GM08714 (cell line): ENCODE data around the gene OR10A4.

Experiments
- H3K4me3 ChIP-seq: fragments of 200-500 bp; sonication (Bioruptor generic); 2 replicates; pipeline ENCODE4 v1.5.1; 2014; ENCODE audit warnings: mild to moderate bottlenecking, low read length, inconsistent platforms
- ZNF274 ChIP-seq: IDR thresholded peaks from 2 replicates; pipeline ENCODE4 v1.6.1; 2012; ENCODE audit warnings: mild to moderate bottlenecking, low read depth, low read length

The OR10A4 gene

GRCh38 chr11:6925636-6926207 lies 49.3 kb downstream of the OR10A4 start:
- H3K4me3 ChIP-seq = peak overlapping the region; percentile 66; the same call in 1 of the 2 replicates
- no peak for TF ChIP-seq ZNF274

GRCh38 chr11:6926208-6927029 lies 50.0 kb downstream of the OR10A4 start, which contains the start of gene ZNF215:
ZNF215 (plus strand) TSS chr11:6926426; CDS start chr11:6932273, 5,847 bp downstream.
- TF ChIP-seq ZNF274 = no peak
- H3K4me3 ChIP-seq = peak within 1 kb of the TSS; percentile 66

GRCh38 chr11:6927030-6927617 lies 50.7 kb downstream of the OR10A4 start:
- no peak for TF ChIP-seq ZNF274
- peak overlapping the region; percentile 66 for H3K4me3 ChIP-seq
